NCI-H82 treated with DMSO at 0.1 percent for 48 hours (cell line): ENCODE measurements around the gene EFHC2.
"Not testable (repeated sequence)": the region's sequence is repeated elsewhere in the genome, so short reads cannot be mapped to it uniquely, and the experiment has no call there.

ENCODE experiments used
- DNase-seq: peaks from one replicate; lab custom pipeline; 2025; ENCODE audit not compliant: unreplicated experiment; lab: John Stamatoyannopoulos, UW

EFHC2 gene

DNA sequence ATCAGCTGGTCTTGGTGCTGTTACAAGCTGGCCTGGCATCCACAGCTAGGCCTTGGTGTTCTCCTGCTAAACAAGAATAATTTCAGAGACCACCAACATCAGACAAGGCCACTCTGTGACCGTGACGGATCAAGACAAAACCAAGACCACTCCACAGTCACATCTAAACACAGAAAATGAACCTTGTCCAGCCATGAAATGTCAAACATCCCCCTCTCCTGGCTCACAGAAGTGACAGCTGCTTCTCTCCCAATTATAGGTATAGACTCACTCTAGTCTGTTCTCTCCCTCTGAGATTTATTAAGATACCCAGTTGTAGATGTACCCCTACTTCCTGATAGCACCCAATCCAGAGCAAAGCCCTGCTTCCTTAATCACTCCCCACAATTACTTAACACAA, 40.4 kb downstream of the EFHC2 start:
- DNase-seq, result peak; percentile 79

DNA sequence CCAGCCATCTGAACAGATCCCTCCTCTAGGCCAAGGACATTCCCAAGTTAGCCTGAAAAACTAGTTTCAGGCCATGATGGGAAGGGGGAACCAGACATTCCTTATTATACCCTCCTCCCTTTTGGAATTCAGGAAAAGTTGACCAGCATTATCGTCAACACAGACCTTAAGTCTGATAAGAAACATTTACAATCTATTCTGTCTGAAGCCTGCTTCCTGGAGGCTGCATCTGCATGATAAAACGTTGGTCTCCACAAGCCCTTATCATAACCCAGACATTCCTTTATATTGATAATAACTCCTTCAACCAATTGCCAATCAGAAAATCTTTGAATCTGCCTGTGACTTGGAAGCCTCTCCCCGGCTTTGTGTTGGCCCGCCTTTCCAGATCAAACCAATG, 44.3 kb downstream of the EFHC2 start:
- no peak for DNase-seq

DNA sequence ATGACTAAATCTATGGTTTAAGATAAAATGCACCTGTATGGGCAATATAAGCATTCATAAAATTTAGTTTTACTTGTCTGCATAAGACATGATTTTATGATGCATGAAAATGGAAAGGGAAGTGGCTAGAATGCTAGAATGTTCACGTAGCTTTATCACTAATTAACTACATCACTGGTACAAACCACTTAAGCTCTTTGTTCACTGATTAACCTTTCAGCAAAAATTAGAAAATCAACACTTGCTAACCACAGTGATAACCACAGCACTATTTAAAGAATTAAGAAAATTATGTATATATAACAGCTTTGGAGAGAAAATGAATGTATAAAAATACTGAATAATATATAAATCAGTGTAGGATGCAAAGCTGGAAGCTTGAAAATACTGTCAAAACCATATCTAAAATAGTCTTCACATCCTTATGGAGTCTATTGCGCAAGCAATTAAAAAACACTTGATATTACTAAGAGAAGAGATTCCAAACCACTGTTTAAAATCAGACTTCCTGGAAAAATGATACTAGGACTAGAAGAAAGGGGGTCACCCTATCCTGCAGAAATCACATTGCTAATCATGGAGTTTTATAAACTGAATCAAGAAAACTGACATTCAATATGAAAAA, 51.9 kb downstream of the EFHC2 start:
- DNase-seq, result no peak

DNA sequence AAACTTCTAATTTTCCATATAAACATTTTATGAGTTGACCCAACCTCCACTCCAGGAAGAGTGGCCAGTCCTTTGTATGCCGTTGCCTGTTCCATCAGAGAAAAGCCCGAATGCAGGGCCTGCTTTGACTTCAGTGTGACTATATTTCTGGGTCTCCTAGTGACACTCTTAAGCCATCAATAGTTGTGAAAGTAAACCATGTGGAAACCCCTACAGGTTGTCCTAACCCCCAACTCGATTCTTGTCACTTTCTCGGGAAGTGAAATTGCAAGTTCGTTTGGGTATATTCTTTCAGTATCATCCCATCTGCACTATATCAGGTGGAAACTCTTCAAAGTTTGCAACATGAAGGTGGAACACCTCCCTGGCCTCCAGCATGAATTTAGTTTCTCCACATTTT, 52.8 kb downstream of the EFHC2 start:
- DNase-seq, result no peak

DNA sequence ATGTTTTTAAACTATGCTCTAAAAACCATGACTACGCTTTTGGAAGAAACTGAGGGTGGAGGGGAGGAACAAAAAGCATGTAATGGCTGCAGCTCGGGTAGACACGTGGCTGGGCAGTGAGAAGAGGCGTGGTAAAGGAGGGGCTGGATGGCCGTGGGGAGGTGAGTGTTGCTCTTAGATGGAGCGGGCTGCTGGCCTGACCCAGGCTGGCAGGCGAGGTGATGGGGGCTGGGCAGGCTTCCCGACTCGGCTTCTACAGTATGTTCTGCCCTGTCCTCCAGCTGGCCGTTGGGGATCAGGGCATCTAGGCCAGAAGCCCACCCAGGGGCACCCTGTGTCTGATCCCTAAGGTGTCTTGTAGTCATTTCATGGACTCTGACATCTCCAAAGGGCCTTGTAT, 60.7 kb downstream of the EFHC2 start:
- DNase-seq, result no peak

DNA sequence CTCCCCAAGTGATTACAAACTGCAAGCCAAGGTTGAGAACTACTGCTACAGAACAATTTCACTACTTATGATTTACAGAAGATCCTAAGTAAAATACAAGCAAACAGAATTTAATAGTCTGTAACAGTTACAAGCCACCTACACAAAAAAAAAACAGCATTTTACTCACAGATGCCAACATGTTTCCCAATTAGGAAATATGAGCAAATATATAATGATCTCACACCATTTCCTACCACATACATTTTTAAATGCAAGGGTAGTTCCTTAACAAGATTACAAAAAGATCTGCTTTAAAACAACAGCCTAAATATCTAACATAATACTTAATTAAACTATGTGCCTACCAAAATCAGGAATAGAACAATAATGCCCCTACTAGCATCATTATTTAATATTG, 63.4 kb downstream of the EFHC2 start:
- DNase-seq, result no peak

DNA sequence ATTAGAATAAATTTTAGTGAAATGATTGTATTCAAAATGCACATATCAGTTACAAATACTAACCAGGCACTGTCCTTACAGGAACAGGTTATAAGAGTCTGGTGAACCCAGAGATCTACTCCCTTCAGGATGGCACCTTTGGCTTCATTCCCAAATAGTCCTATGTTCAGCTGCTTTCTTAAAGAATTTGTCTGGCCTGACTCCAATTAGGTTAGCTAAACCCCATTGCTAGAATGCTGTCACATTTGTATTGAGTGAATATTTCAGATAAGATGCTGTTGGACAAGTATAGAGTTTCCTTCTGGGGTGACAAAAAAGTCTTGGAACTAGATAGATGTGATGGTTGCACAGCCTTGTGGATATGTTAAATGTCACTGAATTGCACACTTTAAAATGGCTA, 69.4 kb downstream of the EFHC2 start:
- DNase-seq, result no peak

DNA sequence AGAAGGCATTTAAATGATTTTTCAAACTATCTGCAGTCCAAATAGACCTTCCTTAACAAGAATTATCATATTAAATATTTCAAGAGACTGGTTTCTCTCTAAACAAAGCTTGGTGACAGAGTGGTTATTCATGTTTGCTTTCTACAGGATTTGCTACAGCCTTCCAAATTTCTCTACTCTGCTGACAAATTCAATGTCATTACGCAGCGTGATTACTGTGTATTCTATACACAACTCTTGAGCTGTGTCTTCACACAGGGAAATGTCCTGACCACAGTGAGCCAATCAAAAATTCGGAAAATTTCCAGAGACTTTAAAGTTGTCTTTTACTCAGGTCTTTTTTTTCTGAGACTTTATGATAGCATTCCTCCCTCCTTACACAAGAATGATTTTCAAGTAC, 75.6 kb downstream of the EFHC2 start:
- no peak for DNase-seq

DNA sequence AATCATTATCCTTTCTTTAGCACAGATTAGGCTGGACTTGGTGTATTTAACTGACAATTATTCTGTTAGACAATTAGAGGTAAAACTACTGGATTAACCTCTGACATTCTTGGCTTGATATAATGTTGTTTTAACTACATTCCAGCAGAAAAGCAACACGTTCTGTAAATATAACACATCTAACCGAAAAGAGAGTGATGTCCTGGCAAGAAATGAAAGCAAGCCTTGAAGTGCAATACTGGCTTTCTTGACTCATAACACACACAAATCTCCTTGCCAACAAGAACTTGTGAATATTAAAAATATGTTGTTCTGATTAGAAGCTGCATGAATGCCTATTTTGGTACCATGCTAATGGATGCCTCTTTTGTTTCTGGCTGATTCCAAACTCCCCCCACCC, 76.4 kb downstream of the EFHC2 start:
- no peak for DNase-seq

DNA sequence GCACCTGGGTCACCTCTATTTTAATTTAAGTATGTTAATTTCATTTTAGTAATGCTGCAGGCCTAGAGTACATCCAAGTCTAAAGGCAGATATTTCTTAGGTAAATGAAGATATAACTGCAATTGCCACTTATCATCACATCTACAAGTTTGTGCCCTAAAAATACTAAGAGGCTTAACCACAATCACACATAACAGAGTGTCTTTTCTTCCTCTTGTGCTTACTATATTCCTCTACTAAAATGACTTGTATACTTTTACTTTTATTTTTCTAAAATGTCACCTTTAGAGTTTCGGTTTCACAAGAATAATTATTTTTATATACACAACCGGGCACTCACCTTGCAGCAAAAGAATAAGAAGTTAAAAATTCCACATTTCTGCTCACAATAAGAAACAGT, 77.9 kb downstream of the EFHC2 start:
- no peak for DNase-seq

DNA sequence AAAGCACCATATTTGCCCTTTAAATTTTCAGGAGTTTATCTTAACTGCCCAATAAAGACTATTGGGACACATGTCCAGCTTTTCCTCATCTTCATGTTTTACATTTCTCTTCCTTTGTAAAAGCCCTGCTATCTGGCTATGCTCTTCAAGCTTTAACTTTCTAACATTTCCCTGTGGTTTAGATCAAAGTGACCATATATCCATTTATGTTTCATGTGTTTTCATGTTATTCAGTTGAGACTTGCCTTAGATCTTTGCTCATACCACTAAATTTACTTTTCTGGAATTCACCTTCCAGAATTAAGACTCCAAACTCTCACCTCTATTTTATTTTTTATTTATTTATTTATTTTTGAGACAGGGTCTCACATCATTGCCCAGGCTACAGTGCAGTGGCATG, 78.5 kb downstream of the EFHC2 start:
- no peak for DNase-seq

DNA sequence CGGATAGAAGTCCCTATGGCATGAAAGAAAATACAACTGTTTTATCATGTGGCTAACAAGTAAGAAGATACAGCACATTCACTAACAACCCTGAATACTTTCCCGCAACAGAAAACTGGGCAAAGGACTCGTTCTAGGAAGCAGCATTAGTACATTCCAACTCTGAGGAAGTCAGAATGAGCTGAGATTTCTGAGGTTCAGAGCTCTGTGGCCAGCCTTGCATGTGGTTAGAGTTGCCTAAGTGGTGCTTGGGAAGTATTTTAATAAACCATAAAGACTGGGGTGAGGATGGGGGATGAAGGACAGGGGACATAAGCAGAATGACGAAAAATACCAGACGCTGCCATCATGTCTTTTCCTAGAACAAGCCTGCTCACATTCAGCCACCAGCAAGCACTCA, 82.2 kb downstream of the EFHC2 start:
- no peak for DNase-seq

DNA sequence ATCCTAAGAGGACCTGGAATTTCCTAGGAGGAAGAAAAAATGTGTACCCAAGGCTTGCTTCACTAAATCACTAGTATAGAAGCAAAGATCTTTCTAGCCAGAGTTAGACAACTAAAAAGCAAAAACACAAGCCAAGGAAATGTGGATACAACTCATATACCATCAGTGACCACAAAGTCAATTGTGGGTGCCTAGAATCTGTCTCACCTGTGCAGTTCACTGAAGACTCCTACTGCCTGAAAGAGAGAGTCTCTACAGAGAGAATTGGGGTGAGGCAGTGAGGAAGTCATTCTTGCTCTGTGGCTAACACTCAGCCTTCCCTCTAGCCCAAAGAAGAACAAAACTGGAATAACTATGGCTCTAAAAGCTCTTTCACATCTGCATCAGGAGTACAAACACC, 82.9 kb downstream of the EFHC2 start:
- no peak for DNase-seq

DNA sequence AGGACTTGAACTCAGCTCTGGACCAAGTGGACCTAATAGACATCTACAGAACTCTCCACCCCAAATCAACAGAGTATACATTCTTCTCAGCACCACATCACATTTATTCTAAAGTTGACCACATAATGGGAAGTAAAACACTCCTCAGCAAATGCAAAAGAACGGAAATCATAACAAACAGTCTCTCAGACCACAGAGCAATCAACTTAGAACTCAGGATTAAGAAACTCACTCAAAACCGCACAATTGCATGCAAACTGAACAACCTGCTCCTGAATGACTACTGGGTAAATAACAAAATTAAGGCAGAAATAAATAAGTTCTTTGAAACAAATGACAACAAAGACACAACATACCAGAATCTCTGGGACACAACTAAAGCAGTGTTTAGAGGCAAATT, 87.7 kb downstream of the EFHC2 start:
- not testable (repeated sequence) for DNase-seq

DNA sequence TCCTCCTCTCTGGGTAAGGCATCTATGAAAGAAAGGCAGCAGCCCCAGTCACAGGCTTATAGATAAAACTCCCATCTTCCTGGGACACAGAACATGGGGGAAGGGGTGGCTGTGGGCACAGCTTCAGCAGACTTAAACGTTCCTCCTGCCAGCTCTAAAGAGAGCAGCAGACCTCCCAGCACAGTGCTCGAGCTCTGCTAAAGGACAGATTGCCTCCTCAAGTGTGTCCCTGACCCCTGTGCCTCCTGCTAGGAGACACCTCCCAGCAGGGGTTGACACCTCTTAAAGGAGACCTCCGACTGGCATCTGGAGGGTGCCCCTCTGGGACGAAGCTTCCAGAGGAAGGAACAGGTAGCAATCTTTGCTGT, 89.9 kb downstream of the EFHC2 start:
- DNase-seq, result no peak

DNA sequence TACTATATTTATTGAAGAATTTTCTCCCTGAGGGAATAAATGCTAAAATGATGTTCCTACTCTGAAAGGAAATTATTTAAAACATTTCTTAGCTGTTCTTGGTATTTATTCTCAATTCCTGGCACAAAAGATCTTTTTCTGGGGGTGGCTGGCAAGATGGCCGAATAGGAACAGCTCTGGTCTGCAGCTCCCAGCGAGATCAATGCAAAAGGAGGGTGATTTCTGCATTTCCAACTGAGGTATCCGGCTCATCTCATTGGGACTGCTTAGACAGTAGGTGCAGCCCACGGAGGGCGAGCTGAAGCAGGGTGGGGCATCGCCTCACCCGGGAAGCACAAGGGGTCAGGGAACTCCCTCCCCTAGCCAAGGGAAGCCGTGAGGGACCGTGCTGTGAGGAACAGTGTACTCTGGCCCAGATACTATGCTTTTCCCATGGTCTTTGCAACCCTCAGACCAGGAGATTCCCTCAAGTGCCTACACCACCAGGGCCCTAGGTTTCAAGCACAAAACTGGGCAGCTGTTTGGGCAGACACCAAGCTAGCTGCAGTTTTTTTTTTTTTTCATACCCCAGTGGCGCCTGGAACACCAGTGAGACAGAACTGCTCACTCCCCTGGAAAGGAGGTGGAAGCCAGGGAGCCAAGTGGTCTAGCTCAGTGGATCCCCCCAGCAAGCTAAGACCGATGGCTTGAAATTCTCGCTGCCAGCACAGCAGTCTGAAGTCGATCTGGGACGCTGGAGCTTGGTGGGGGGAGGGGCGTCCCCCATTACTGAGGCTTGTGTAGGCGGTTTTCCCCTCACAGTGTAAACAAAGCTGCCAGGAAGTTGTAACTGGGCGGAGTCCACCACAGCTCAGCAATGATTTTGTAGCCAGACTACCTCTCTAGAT, 90.5 kb downstream of the EFHC2 start:
- DNase-seq, result not testable (repeated sequence)

DNA sequence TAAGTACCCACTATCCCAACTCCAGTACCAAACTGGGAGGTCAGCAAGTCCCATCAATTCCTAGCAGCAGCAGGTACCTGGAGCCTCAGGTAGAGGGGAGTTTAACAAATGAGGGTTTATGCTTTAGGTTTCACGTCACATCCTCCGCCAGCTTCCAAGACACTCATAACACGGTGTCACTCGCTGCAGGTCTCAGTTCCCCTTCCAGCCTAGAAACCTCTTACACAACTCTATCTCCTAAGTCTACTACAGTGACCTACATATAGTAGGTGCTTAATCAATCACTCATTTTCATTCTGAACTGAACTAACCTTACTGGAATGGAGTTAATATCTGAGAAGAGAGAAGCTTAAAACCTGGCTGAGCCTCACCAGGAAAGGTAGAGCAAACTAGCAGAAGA, 96.0 kb downstream of the EFHC2 start:
- DNase-seq, result no peak

DNA sequence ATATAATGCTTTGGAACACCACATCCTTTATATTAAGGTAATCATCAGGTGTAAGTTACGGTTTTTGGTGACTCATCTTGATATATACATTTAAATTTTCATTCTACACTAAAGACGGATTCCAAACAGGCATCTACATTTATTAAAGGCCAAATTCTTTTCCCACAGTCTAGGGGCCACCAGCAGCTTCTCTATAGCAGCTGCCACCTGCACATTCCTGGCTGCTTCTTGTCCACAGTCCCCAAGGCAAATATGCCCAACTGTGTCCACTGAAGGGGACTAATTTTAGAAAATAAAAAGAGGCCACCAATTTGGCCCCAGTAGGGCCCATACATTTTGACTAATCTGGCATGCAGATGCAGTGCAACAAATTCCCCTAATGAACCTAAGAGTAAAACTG, 96.6 kb downstream of the EFHC2 start:
- no peak for DNase-seq

DNA sequence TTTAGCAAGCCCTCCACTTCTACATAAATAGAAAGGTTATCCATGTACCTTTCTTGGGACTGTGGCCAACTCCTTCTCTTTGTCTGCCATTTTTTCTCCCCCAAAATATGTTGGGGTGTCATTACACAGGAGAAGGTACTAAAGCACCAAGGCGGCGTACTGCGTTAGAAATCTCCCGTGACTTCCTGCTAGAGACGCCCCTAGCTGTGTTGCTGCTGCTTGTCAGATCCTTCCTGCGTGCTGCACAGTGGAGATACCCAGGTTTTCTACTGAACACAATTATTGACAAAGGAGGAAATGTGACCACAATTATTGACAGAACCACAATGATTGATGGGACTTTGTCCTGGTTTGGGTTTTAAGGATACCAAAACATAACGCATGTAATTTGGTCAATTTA, 97.7 kb downstream of the EFHC2 start:
- DNase-seq, result no peak

DNA sequence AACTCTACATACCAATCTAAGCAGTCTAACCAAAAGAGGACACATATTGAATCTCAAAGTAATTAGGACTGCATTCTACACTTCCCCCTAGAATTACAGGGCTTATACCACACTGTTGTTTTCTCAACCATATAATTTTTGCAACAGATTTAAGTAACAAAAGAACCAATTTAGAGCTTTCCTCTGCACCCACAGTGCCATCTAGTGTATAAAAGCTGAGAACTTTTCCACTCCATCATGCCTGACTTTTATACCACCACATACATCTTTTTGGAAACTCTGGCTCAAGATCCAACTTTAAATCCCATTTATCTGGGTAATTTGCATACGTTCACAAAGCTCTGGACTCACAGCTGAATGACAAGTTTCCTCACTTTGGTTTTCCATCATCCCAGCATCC, 99.5 kb downstream of the EFHC2 start:
- DNase-seq, result no peak

DNA sequence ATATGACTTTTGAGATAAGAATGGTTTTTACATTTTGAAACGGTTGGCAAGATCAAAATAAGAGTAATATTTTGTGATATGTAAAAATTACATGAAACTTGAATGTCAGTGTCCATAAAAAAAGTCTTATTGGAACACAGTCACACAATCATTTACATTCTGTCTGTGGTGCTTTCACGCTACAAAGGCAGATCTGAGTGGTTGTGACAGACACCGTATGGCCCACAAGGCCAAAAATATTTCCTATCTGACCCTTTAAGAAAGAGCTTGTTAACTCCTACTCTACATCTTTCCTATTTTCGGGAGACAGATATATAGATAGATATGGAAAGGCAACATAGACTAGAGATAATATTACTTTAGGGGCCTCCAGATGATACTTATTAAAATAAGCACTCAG, 101.9 kb downstream of the EFHC2 start:
- DNase-seq, result no peak

DNA sequence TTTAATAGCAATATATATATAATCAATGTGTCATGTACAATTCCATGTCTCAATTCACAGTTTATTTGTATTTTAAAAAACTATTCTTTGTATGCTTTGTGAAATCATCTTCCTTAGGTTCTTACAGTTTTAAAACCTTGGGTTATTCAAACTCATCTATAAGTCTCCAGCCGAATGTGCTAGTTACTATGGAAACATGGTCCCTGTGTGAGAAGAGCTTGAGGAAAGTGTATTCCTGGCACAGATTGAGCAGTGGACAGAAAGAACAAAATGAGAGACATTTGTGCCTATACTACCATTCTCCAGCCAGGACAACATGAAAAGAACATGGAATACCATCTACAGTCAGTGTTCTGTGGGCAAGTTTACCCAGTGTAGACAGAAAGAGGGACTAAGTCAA, 103.4 kb downstream of the EFHC2 start:
- no peak for DNase-seq

DNA sequence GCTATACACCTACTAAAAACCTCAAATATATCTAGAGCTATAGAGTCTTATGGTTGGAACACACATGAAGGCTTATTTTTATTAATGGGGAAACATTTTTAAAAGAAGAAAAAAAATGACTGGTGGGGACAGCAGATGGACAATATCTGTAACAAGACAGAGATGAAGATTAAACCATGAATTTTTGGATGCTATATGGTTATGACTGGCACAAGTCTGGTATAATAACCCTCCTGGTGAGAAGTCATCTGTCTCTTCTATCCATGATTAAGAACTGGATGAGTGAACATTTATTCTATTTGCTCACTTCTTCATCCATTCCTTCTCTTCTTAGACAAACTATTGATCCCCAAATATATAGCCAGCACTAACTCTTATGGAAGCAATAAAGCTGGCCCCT, 104.4 kb downstream of the EFHC2 start:
- no peak for DNase-seq
